NCI-H1694 treated with DMSO at 0.1 percent for 48 hours (cell line): ENCODE results near the gene CPSF4L.

Experiments
- DNase-seq: peaks from one replicate; lab custom pipeline; 2025; lab: John Stamatoyannopoulos, UW

CPSF4L gene

GRCh38 chr17:73289549-73290254, 28.0 kb upstream of the CPSF4L start:
- no peak for DNase-seq

GRCh38 chr17:73288534-73289302, 27.0 kb upstream of the CPSF4L start:
- no peak for DNase-seq

- no peak for DNase-seq
Observed at GRCh38 chr17:73286863-73287296, 25.2 kb upstream of the CPSF4L start.

- DNase-seq = no peak
Observed at GRCh38 chr17:73285916-73286862, 24.5 kb upstream of the CPSF4L start.

GRCh38 chr17:73285603-73285908, 23.9 kb upstream of the CPSF4L start:
- no peak for DNase-seq

GRCh38 chr17:73284906-73285602, 23.4 kb upstream of the CPSF4L start:
- DNase-seq = no peak

GRCh38 chr17:73284354-73284753, 22.7 kb upstream of the CPSF4L start:
- DNase-seq = no peak

GRCh38 chr17:73283841-73284282, 22.2 kb upstream of the CPSF4L start:
- no peak for DNase-seq

- no peak for DNase-seq
Observed at GRCh38 chr17:73283250-73283649, 21.6 kb upstream of the CPSF4L start.

GRCh38 chr17:73282629-73283028, 20.9 kb upstream of the CPSF4L start:
- DNase-seq = no peak

- DNase-seq = no peak
Observed at GRCh38 chr17:73281928-73282327, 20.2 kb upstream of the CPSF4L start.

GRCh38 chr17:73280191-73280590, 18.5 kb upstream of the CPSF4L start:
- no peak for DNase-seq

- DNase-seq = no peak
Observed at GRCh38 chr17:73279704-73280103, 18.0 kb upstream of the CPSF4L start.

- peak; percentile 91 for DNase-seq
Observed at GRCh38 chr17:73278465-73279453, 17.1 kb upstream of the CPSF4L start.

- no peak for DNase-seq
Observed at GRCh38 chr17:73278049-73278464, 16.4 kb upstream of the CPSF4L start.

GRCh38 chr17:73274490-73274889, 12.8 kb upstream of the CPSF4L start:
- DNase-seq = no peak

- DNase-seq = no peak
Observed at GRCh38 chr17:73272906-73273218, 11.2 kb upstream of the CPSF4L start.

- no peak for DNase-seq
Observed at GRCh38 chr17:73271072-73271471, 9.4 kb upstream of the CPSF4L start.

GRCh38 chr17:73269791-73270190, 8.1 kb upstream of the CPSF4L start:
- no peak for DNase-seq

- DNase-seq = no peak
Observed at GRCh38 chr17:73269329-73269615, 7.6 kb upstream of the CPSF4L start.
